BLaER1 treated with 17β-estradiol and CSF1 and Interleukin-3, amounts not matched to agents 10 nM and 100 nM (cell line): Measurements from ENCODE around the gene GRM4.
"Not testable (repeated sequence)": the region's sequence is repeated elsewhere in the genome, so short reads cannot be mapped to it uniquely, and the experiment has no call there.

ENCODE experiments used
- H3K27ac ChIP-seq, 11 experiments: shearing (Covaris generic); formaldehyde crosslinking; 2 replicates each; pipeline ENCODE4 v1.8.1; 2022
- H3K27me3 ChIP-seq, 11 experiments: shearing (Covaris generic); formaldehyde crosslinking; 2 replicates each; pipeline ENCODE4 v1.8.1; 2022
- H3K36me3 ChIP-seq, 11 experiments: shearing (Covaris generic); formaldehyde crosslinking; 2 replicates each; pipeline ENCODE4 v1.8.1; 2022
- H3K4me1 ChIP-seq, 10 experiments: shearing (Covaris generic); formaldehyde crosslinking; 2 replicates each; pipeline ENCODE4 v1.8.1; 2022
- H3K4me2 ChIP-seq, 11 experiments: shearing (Covaris generic); formaldehyde crosslinking; 2 replicates each; pipeline ENCODE4 v1.8.1; 2022
- H3K4me3 ChIP-seq, 10 experiments: shearing (Covaris generic); formaldehyde crosslinking; 2 replicates each; pipeline ENCODE4 v1.8.1; 2022
- H3K9ac ChIP-seq, 11 experiments: shearing (Covaris generic); formaldehyde crosslinking; 2 replicates each; pipeline ENCODE4 v1.8.1; 2022
- H3K9me3 ChIP-seq, 11 experiments: shearing (Covaris generic); formaldehyde crosslinking; replicated peaks in 1 of 11; 2 replicates each; pipeline ENCODE4 v1.8.1; 2022
- H4K20me1 ChIP-seq, 11 experiments: shearing (Covaris generic); formaldehyde crosslinking; 2 replicates each; pipeline ENCODE4 v1.8.1; 2022
- Cebpa-rat ChIP-seq, 11 experiments: shearing (Covaris generic); IDR thresholded peaks; 2 replicates each; pipeline ENCODE4 v1.8.1; 2022

Gene GRM4

GRCh38 chr6:34022873-34023255 is 123.0 kb downstream of the GRM4 start:
- H3K27ac ChIP-seq = no peak overlapping the region
- no peak for TF ChIP-seq Cebpa-rat (IDR thresholded peaks at IDR 0.05)
- H3K36me3 ChIP-seq = no peaks in the 10 kb centered on the region
- H4K20me1 ChIP-seq = peaks cover 0 to 19% (median 0%) of the 10 kb centered on the region in 11 experiments; a peak in 2 of 22 replicates
- no peak overlapping the region for H3K9ac ChIP-seq
- peaks cover 0 to 12% (median 9%) of the 10 kb centered on the region in 10 experiments; a peak in 11 of 20 replicates for H3K4me1 ChIP-seq
- H3K27me3 ChIP-seq = no peaks in the 10 kb centered on the region
- H3K4me3 ChIP-seq = no peak overlapping the region
- peaks cover 0 to 5% (median 0%) of the 10 kb centered on the region in 11 experiments; a peak in 3 of 22 replicates for H3K9me3 ChIP-seq
- H3K4me2 ChIP-seq = no peak overlapping the region

DNA sequence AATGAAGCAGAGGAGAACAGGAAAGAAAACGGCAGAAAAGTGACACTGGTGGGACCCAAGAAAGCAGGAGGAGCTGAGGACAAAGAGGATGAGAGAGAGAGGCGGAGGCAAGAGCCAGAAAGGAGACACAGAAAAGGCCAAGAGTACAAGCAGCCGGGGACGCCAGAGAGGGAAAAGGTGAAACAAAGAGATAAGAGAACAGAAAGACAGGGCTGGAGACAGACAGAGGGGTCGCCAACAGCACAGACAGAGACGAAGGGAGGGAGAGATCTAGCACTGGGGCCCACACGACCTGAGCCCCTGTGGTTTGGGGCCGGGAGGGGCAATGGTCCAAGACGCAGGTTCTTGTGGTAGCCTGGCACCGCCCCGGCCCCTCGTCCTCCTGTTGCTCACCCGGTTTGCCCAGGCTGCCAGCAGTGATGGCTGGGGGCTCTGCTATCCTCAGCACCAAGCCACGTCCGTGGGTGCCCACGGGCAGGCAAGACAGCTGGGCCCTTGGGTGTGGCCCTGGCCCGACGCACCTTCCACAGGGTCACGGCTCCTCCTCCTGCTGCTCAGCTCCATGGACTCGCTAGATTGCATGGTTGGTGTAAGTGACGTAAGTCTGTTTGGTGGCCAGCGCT is 123.5 kb downstream of the GRM4 start:
- Histone ChIP-seq H3K27ac (no peak overlapping the region), H4K20me1 (peaks cover 0 to 19% (median 0%) of the 10 kb centered on the region in 11 experiments; a peak in 2 of 22 replicates), H3K36me3 (no peaks in the 10 kb centered on the region), H3K9me3 (peaks cover 2 to 6% (median 3%) of the 10 kb centered on the region in 11 experiments; a peak in 18 of 22 replicates), H3K4me2 (no peak overlapping the region), H3K4me3 (no peak overlapping the region), H3K4me1 (peaks cover 0 to 12% (median 9%) of the 10 kb centered on the region in 10 experiments; a peak in 11 of 20 replicates), H3K27me3 (no peaks in the 10 kb centered on the region), H3K9ac (no peak overlapping the region)
- TF ChIP-seq Cebpa-rat (IDR thresholded peaks at IDR 0.05) = no peak

- no peaks in the 10 kb centered on the region for H3K27me3 ChIP-seq
- peaks cover 0 to 12% (median 9%) of the 10 kb centered on the region in 10 experiments; a peak in 11 of 20 replicates for H3K4me1 ChIP-seq
- H3K9me3 ChIP-seq = peaks cover 9 to 13% (median 10%) of the 10 kb centered on the region in 11 experiments
- no peak for TF ChIP-seq Cebpa-rat (IDR thresholded peaks at IDR 0.05)
- H3K36me3 ChIP-seq = no peaks in the 10 kb centered on the region
- no peak overlapping the region for H3K9ac ChIP-seq
- H4K20me1 ChIP-seq = peaks cover 0 to 16% (median 0%) of the 10 kb centered on the region in 11 experiments; a peak in 2 of 22 replicates
- no peak overlapping the region for H3K4me3 ChIP-seq
- H3K4me2 ChIP-seq = no peak overlapping the region
- no peak overlapping the region for H3K27ac ChIP-seq
These were observed 124.2 kb downstream of the GRM4 start for GRCh38 chr6:34021554-34022190.

GRCh38 chr6:34020807-34021553 is 124.9 kb downstream of the GRM4 start:
- peaks cover 0 to 9% (median 0%) of the 10 kb centered on the region in 11 experiments; a peak in 2 of 22 replicates for H4K20me1 ChIP-seq
- H3K27me3 ChIP-seq = no peaks in the 10 kb centered on the region
- TF ChIP-seq Cebpa-rat (IDR thresholded peaks at IDR 0.05) = no peak
- peaks cover 0 to 12% (median 9%) of the 10 kb centered on the region in 10 experiments; a peak in 11 of 20 replicates for H3K4me1 ChIP-seq
- H3K4me3 ChIP-seq = no peak overlapping the region
- H3K4me2 ChIP-seq = no peak overlapping the region
- no peaks in the 10 kb centered on the region for H3K36me3 ChIP-seq
- no peak overlapping the region for H3K9ac ChIP-seq
- H3K27ac ChIP-seq = no peak overlapping the region
- peaks cover 13 to 19% (median 16%) of the 10 kb centered on the region in 11 experiments for H3K9me3 ChIP-seq

GRCh38 chr6:34020278-34020677 is 125.6 kb downstream of the GRM4 start:
- Histone ChIP-seq H3K4me1 (peaks cover 0 to 6% (median 5%) of the 10 kb centered on the region in 10 experiments; a peak in 11 of 20 replicates), H3K27me3 (no peaks in the 10 kb centered on the region), H3K4me2 (no peak overlapping the region), H3K9me3 (peaks cover 13 to 19% (median 18%) of the 10 kb centered on the region in 11 experiments), H3K27ac (no peak overlapping the region), H3K4me3 (no peak overlapping the region), H3K36me3 (no peaks in the 10 kb centered on the region), H4K20me1 (peaks cover 0 to 5% (median 0%) of the 10 kb centered on the region in 11 experiments; a peak in 2 of 22 replicates), H3K9ac (no peak overlapping the region)
- no peak for TF ChIP-seq Cebpa-rat (IDR thresholded peaks at IDR 0.05)

DNA sequence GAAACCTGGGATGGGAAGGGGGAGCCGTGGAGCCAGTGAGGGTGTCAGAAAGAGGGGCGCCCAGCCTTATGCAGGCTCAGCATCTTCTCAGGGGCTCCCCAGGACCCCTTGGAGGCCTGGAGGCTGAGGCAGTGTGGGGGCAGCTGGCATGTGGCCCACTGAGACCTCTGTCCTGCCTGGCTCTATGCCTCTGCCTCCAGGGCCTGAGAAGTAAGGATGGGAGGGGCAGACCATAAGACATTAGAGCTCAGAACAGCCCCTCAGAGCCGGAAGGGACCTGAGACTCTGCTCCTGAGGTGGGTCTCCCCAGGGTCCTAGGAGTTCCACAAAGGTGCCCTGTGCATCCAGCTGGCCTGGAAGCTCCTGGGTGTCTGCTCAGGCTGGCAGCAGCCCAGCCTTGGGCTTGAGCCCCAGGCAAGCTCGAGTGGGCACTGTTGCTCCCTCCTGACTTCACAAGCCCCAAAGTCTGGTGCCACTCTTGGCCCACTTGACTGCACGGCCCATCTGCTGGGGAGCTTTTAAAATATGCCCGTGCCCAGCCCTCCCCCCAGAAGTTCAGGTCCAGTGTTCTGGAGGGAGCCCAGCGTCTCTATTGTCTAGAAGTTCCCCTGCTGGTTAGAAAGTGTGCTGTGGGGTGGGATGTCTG is 126.8 kb downstream of the GRM4 start:
- no peaks in the 10 kb centered on the region for H3K4me1 ChIP-seq
- no peak overlapping the region for H3K27ac ChIP-seq
- H3K4me3 ChIP-seq = no peak overlapping the region
- no peak for TF ChIP-seq Cebpa-rat (IDR thresholded peaks at IDR 0.05)
- no peaks in the 10 kb centered on the region for H3K27me3 ChIP-seq
- no peak overlapping the region for H3K4me2 ChIP-seq
- H4K20me1 ChIP-seq = peaks cover 0 to 5% (median 0%) of the 10 kb centered on the region in 11 experiments; a peak in 2 of 22 replicates
- H3K9me3 ChIP-seq = peaks cover 13 to 19% (median 16%) of the 10 kb centered on the region in 11 experiments
- no peaks in the 10 kb centered on the region for H3K36me3 ChIP-seq
- no peak overlapping the region for H3K9ac ChIP-seq

- Histone ChIP-seq H3K27ac (no peak overlapping the region), H4K20me1 (peaks cover 0 to 5% (median 0%) of the 10 kb centered on the region in 11 experiments; a peak in 2 of 22 replicates), H3K36me3 (no peaks in the 10 kb centered on the region), H3K4me1 (no peaks in the 10 kb centered on the region), H3K9me3 (peaks cover 13 to 19% (median 15%) of the 10 kb centered on the region in 11 experiments), H3K27me3 (no peaks in the 10 kb centered on the region), H3K9ac (no peak overlapping the region), H3K4me2 (no peak overlapping the region), H3K4me3 (no peak overlapping the region)
- TF ChIP-seq Cebpa-rat (IDR thresholded peaks at IDR 0.05) = no peak
These were observed 127.9 kb downstream of the GRM4 start for GRCh38 chr6:34018026-34018425.

- H3K9me3 ChIP-seq = peaks cover 13 to 19% (median 15%) of the 10 kb centered on the region in 11 experiments
- H3K4me3 ChIP-seq = no peak overlapping the region
- H4K20me1 ChIP-seq = peaks cover 0 to 5% (median 0%) of the 10 kb centered on the region in 11 experiments; a peak in 2 of 22 replicates
- no peak overlapping the region for H3K27ac ChIP-seq
- no peak for TF ChIP-seq Cebpa-rat (IDR thresholded peaks at IDR 0.05)
- no peak overlapping the region for H3K9ac ChIP-seq
- H3K4me2 ChIP-seq = no peak overlapping the region
- H3K36me3 ChIP-seq = no peaks in the 10 kb centered on the region
- H3K4me1 ChIP-seq = no peaks in the 10 kb centered on the region
- no peaks in the 10 kb centered on the region for H3K27me3 ChIP-seq
These were observed 128.6 kb downstream of the GRM4 start for GRCh38 chr6:34017106-34017805.

DNA sequence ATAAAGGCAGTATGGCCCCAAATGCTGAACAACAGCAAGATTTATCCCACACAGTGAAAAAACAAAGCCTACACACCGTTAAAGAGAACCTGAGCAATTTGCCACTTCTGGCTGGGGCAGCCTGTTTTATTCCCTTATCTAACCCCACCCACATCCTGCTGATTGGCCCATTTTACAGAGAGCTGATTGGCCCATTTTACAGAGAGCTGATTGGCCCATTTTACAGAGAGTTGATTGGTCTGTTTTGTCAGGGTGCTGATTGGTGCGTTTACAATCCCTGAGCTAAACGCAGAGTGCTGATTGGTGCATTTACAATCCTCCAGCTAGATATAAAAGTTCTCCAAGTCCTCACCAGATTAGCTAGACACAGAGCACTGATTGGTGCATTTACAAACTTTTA is 129.3 kb downstream of the GRM4 start:
- H3K4me3 ChIP-seq, H3K9ac ChIP-seq, H3K4me1 ChIP-seq, H4K20me1 ChIP-seq, H3K27ac ChIP-seq, H3K27me3 ChIP-seq, H3K36me3 ChIP-seq, H3K4me2 ChIP-seq: not testable (repeated sequence)
- H3K9me3 ChIP-seq = peaks cover 13 to 19% (median 15%) of the 10 kb centered on the region in 11 experiments
